SIG-M5 treated with dmso at 0.1 percent for 504 hours (cell line): Measurements from ENCODE around the gene DUOX1.

Source experiments
- DNase-seq: peaks from one replicate; lab custom pipeline; 2025; ENCODE audit not compliant: unreplicated experiment; lab: John Stamatoyannopoulos, UW

DUOX1 gene

GRCh38 chr15:45166834-45167630 lies 37.2 kb downstream of the DUOX1 start:
- DNase-seq = peak; percentile 86

GRCh38 chr15:45167631-45168205 lies 37.9 kb downstream of the DUOX1 start:
- DNase-seq = no peak

- DNase-seq = no peak
These were observed 38.5 kb downstream of the DUOX1 start for GRCh38 chr15:45168286-45168685.

GRCh38 chr15:45168751-45169551 lies 39.2 kb downstream of the DUOX1 start:
- no peak for DNase-seq

- no peak for DNase-seq
These were observed 40.0 kb downstream of the DUOX1 start for GRCh38 chr15:45169608-45170480.

GRCh38 chr15:45171912-45172311 lies 42.1 kb downstream of the DUOX1 start:
- no peak for DNase-seq

GRCh38 chr15:45174069-45174468 lies 44.3 kb downstream of the DUOX1 start:
- no peak for DNase-seq

GRCh38 chr15:45174577-45174976 lies 44.8 kb downstream of the DUOX1 start:
- no peak for DNase-seq

- DNase-seq = no peak
These were observed 47.5 kb downstream of the DUOX1 start for GRCh38 chr15:45177285-45177684.

GRCh38 chr15:45179221-45179985 lies 49.6 kb downstream of the DUOX1 start:
- no peak for DNase-seq

GRCh38 chr15:45180201-45180600 lies 50.4 kb downstream of the DUOX1 start:
- DNase-seq = no peak

- no peak for DNase-seq
These were observed 51.0 kb downstream of the DUOX1 start for GRCh38 chr15:45180648-45181436.

- no peak for DNase-seq
These were observed 51.9 kb downstream of the DUOX1 start for GRCh38 chr15:45181491-45182285.

GRCh38 chr15:45182996-45183395 lies 53.2 kb downstream of the DUOX1 start:
- DNase-seq = no peak

- no peak for DNase-seq
These were observed 53.7 kb downstream of the DUOX1 start for GRCh38 chr15:45183511-45183910.

GRCh38 chr15:45184562-45185041 lies 54.8 kb downstream of the DUOX1 start:
- DNase-seq = no peak

- no peak for DNase-seq
These were observed 55.4 kb downstream of the DUOX1 start for GRCh38 chr15:45185069-45185779.
